Measurements from ENCODE around the gene TPI1.
"Not testable (repeated sequence)": the region's sequence is repeated elsewhere in the genome, so short reads cannot be mapped to it uniquely, and the experiment has no call there.

TPI1 gene

GRCh38 chr12:6849427-6849826, 17.9 kb upstream of the TPI1 start:
- no peak for DNase-seq

- DNase-seq, result no peak
Measured at GRCh38 chr12:6849976-6850560, 17.3 kb upstream of the TPI1 start.

DNA sequence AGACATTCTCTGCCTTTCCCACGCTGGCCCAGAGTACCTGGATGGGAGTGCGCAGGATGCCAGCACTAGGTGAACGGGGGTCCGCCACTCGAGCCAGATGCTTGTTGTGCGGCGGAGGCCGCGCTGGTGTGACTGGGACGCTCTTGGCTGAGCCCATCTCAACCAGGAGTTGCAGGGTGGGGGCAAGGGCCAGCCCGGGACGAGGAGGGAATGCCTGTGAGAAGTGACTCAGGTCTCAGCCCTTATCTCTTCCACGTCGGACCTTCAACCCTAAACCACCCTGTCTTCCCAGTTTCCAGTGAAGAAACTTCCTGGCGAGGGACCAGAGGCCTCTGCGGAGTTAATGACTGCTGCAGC, 16.6 kb upstream of the TPI1 start:
- DNase-seq, result no peak

DNA sequence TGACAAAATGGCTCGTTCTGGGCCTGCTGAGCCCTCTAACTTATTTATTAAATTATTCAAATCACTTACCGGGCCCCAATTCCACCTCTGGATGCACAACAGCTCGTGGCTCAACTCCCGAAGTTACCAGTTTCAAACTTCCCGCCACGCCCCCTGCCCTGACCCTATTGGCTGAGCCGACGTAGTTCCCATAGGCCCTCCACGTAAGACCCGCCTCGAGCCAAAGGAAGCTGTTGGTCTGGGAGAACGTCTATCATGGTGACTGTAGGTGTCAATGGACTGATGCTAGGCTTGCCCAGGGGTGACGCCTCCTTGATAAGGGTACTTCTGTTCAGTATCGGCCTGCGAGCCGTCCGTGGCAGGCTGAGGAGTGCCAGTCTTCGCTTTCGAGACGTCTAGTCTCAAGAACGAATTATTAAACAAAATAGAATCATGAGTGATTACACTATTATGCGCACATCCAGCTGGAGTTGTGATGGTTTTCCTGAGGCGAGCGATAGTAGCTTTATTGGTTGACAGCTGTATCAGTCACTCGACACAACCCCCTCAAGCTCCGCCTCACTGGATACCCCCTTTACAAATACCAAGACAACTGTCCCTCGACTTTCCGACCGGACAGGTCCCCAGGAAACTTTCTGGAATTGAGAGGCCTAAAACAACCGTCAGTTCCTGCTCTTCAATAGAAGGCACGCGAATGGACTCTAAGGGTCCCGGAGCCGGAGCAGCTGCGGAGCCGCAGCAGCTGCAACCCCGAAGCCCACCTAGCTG, 16.0 kb upstream of the TPI1 start, which contains the start of gene CDCA3:
Gene CDCA3 (minus strand): TSS at position 134 of the 768 bp plus-strand sequence. CDS start 334 bp downstream, outside the sequence.
- peak; percentile 98 for DNase-seq

- peak; percentile 100 for DNase-seq
Measured at GRCh38 chr12:6851921-6852650, 15.2 kb upstream of the TPI1 start, which contains the start of gene USP5. Gene USP5 (plus strand): TSS chr12:6852150. CDS start chr12:6852180, 30 bp downstream.

- DNase-seq, result peak; percentile 83
Measured at GRCh38 chr12:6852651-6853354, 14.5 kb upstream of the TPI1 start.

DNA sequence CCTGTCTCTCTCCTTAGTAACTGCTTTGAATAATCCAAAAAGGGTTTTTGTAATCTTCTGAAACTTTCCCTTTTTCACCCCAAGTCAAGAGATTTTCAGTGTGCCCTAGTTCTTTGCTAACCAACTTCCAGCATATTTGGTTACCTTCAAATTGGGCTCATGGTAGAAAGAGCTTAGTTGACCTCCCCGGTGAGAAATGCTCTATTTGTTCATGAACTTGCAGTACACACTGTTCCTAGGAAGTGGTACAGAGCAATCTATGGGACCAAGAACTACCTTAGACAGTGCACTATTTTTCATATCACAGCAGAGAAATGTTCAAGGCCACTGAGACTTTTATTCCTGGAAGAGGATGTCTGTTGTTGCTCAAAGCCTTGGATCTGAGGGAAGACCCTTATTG, 13.7 kb upstream of the TPI1 start:
- DNase-seq, result no peak

GRCh38 chr12:6854036-6854435, 13.3 kb upstream of the TPI1 start:
- no peak for DNase-seq

DNA sequence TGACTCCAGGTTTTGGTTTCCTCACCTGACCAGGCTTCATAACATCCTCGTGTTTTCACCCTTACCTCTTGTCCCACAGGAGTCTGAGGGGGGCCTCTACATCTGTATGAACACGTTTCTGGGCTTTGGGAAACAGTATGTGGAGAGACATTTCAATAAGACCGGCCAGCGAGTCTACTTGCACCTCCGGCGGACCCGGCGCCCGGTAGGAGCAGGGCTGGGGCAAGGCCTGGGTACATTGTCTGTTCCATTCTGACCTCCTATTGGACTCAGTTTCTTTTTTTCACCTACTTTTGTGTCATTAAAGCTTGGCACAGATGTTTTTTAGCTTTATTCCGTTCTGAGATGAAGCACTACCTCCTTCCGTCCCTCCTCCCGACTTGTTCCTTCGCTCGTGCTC, 12.0 kb upstream of the TPI1 start:
- no peak for DNase-seq

DNA sequence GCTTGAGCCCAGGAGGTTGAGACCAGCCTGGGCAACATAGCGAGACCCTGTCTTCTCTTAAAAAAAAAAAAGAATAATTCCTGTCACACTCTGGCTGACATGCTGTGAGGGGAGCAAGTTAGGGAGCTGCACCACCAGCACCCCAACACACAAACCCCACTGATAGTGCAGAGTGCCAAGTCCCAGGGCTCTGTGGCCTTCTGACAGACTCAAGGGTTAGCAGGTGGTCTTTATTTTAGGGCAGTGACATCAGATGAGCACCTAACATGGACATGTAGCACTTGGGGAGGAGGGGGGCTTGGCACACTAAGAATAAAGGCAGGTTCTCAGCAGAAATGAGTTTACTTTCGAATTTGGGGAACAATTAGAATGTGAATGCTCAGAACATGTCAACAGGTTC, 8.5 kb upstream of the TPI1 start:
- DNase-seq, result no peak

DNA sequence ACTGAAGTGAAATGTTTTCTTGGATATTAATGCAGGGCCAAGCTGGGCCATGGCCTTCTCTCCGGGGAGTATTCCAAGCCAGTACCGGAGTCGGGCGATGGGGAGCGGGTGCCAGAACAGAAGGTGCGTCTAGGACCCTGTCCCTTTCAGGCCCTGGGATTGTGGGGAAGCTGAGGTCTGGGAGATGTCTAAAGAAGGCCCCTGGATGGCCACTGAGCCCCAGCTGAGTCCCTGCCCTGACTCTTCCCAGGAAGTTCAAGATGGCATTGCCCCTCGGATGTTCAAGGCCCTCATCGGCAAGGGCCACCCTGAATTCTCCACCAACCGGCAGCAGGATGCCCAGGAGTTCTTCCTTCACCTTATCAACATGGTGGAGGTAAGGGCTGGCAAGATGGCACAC, 7.2 kb upstream of the TPI1 start:
- DNase-seq, result no peak

GRCh38 chr12:6860942-6861341, 6.4 kb upstream of the TPI1 start:
- DNase-seq, result no peak

- no peak for DNase-seq
Measured at GRCh38 chr12:6861391-6861790, 5.9 kb upstream of the TPI1 start.

DNA sequence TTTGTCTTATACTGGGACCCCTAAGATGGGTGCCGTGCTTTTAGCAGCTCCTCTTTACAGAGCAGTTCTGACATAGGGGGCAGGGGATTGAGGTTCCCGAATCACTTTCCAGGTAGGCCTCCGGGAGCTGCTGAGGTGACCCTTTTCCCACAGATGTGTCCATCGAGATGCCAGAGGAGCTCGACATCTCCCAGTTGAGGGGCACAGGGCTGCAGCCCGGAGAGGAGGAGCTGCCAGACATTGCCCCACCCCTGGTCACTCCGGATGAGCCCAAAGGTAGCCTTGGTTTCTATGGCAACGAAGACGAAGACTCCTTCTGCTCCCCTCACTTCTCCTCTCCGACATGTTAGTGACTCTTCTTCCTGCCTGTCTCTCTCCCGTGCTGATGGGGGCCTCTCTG, 4.3 kb upstream of the TPI1 start:
- DNase-seq, result no peak

DNA sequence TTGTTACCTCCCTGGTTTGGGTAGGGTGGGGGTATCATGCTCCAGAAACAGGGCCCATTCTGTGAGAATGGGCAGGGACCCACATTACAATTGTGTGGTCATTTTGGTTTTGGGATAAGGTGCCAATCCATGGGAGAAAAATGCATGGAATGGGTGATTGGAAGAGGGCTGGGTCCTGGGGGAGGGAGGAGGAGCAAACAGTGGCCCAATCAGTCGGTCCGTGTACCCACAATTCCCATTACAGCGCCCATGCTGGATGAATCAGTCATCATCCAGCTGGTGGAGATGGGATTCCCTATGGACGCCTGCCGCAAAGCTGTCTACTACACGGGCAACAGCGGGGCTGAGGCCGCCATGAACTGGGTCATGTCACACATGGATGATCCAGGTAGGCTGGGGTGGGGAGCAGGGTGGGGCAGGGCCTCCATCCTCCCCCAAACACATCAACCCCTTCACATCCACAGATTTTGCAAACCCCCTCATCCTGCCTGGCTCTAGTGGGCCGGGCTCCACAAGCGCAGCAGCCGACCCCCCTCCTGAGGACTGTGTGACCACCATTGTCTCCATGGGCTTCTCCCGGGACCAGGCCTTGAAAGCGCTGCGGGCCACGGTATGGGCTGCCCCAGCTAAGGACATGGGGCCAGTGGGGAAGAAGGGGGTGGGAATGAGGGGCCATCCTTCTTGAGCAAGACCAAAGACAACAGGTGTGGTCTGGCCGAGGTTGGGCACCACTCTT, 3.6 kb upstream of the TPI1 start:
- DNase-seq, result no peak

- DNase-seq, result not testable (repeated sequence)
Measured at GRCh38 chr12:6865307-6865706, 2.0 kb upstream of the TPI1 start.

GRCh38 chr12:6866163-6866919, 990 bp upstream of the TPI1 start:
- DNase-seq, result no peak

DNA sequence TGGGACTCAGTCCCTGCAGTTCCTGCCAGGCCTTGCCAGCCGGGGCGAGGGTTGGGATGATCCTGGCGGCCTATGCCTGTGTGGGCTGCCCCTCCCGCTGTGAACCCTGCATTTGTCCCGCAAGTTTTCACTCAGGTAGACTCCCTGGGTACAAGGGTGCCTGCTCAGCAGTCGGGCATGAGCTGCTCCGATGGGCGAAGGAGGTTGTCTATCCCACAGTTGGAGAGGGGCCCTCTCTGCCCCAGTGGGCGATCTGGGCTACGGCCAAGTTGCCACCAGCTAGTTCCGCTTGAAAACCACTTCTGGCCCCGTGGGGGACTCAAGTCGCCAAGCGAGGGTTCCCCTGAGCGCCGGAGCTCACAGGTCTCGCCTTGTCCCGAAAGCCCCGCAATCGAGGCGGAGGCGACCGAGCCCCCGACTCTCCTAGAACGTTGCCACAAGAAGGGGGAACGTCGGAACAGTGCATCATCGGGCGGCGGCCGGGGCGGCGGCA, 365 bp upstream of the TPI1 start:
- DNase-seq, result no peak

DNA sequence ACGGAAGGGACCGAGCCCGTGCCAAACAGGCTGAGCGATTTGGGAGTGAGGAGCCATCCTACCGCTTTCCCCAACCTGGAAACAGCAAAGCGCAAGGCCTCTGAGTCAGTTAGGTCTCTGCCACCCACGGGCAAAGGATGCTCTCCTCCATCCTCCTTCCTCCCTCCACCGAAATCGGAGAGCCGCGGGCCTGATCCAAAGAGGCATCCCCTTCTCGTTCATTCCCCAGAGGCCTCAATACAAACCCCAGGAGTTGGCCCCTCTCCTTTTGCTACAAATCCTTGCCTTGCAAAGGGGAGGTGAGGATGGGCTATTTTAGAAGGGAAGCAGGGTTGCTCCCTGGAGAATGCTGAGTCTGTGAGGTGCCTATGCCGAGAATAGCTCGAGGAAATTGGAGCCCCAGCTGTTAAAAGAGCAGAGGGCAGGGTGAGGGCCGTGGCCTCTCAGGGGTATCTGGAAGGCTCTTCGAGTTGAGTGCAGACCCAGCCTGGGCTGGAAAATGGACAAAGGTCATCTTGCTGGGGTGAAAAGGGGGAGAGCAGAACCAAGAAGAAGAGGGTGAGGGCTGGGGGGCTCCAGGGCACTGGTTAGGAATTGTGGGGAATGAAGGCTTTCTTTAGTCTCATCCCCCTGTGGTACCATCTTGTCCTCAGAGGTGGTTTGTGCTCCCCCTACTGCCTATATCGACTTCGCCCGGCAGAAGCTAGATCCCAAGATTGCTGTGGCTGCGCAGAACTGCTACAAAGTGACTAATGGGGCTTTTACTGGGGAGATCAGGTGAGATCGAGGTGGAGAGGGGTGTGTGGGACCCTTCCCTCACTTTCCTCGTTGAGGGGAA, 1.1 kb downstream of the TPI1 start:
- no peak for DNase-seq
